Pancreas (tissue), 10 donors: Measurements from ENCODE around the gene ARF1. TPM values are rescaled to one million over a fixed set of nuclear protein-coding genes. Genes with fewer than 3 reads are reported as not detected.

Experiments
- ATAC-seq, 4 donors: fragments of 200-7000 bp; cut with Tn5 transposase; one replicate each; pipeline versions ENCODE4 v1.8.0 to v1.9.1; 2020; ENCODE audit warnings: mild to moderate bottlenecking in 4 of 4, moderate library complexity in 4 of 4
- DNase-seq, 6 donors: peaks; one replicate each; pipeline ENCODE4 v3.0.0-alpha.2; 2020
- FAIRE-seq: peaks from 2 replicates; lab custom pipeline; 2012; peaks lifted over from hg19 to GRCh38; lab: Jason Lieb, UNC
- H3K27ac ChIP-seq, 4 donors: fragments of 200-600 bp; sonication (generic); 1 replicate in 3 of 4; 2 replicates in 1 of 4; pipeline versions ENCODE4 v1.5.0 to v1.8.0; 2020
- H3K27me3 ChIP-seq, 4 donors: fragments of 200-600 bp; one replicate each; pipeline ENCODE4 v1.8.0; 2021
- H3K36me3 ChIP-seq, 3 donors: fragments of 200-600 bp; sonication (generic) in 1 of 3; one replicate each; pipeline versions ENCODE4 v1.5.0 to v1.8.0; 2020 to 2021
- H3K4me1 ChIP-seq, 3 donors: fragments of 200-600 bp; one replicate each; pipeline ENCODE4 v1.8.0; 2021
- H3K4me3 ChIP-seq, 4 donors: fragments of 200-600 bp; sonication (generic) in 2 of 4; one replicate each; pipeline versions ENCODE4 v1.5.0 to v1.8.0; 2020 to 2021
- H3K9me3 ChIP-seq, 4 donors: fragments of 200-600 bp; one replicate each; pipeline ENCODE4 v1.8.0; 2021
- WGBS, 2 donors: extraction: QIAGEN DNeasy Blood & Tissue Kit; methylation state at CpG; one replicate each; pipeline ENCODE4 v1.1.7; 2013; 5-methylcytosine and 5-hydroxymethylcytosine counted together
- intact Hi-C, 3 donors: fragments of 100-400 bp; cut with DNase I; formaldehyde crosslinking; loops; one replicate each; pipeline versions ENCODE4 v1.11.1 to v1.14.2; 2022
- polyA plus RNA-seq, 2 donors: library from polyadenylated mRNA; stranded (reverse); fragments of 200-250 nt; gene quantifications; one replicate each; pipeline ENCODE4 v1.2.3, GENCODE V29; 2013
- total RNA-seq, 6 donors: library from RNA; stranded (reverse); fragmentation: NEBNext Ultra II Directional in 4 of 6; extraction: Animal tissue kit (Norgen Biotek cat#: 25700) in 4 of 6; gene quantifications; one replicate each; pipeline versions ENCODE4 v1.2.1 to v1.2.4, GENCODE V29; 2021 to 2023
- TF ChIP-seq, protein P1 (sequence below), 4 donors: fragments of 200-600 bp; sonication (generic) in 3 of 4; IDR thresholded peaks; one replicate each; pipeline versions ENCODE4 v1.5.0 to v1.8.0; 2021; ENCODE audit warnings: antibody characterized with exemption in 4 of 4
- donor health status: healthy with polysubstance abuse.
- donor health status: DM: no; HTN: no; CAD: no; lungs with moderate emphysema.
- donor health status: DM: no; HTN: no; CAD: no.
- donor health status: control.
- donor health status: control.
- donor health status: Bipolar disorder and iron deficiency.
- donor health status: DM: yes; HTN: yes; CAD: no.
- donor health status: DM: no; HTN: no; CAD: no.
- donor health status: DM: no; HTN: no; CAD: no.
- donor health status: DM: yes; HTN: yes; CAD: no.

Gene ARF1
- total and polyA plus RNA-seq, 8 donors: 160 to 251 (median 205) TPM

DNA sequence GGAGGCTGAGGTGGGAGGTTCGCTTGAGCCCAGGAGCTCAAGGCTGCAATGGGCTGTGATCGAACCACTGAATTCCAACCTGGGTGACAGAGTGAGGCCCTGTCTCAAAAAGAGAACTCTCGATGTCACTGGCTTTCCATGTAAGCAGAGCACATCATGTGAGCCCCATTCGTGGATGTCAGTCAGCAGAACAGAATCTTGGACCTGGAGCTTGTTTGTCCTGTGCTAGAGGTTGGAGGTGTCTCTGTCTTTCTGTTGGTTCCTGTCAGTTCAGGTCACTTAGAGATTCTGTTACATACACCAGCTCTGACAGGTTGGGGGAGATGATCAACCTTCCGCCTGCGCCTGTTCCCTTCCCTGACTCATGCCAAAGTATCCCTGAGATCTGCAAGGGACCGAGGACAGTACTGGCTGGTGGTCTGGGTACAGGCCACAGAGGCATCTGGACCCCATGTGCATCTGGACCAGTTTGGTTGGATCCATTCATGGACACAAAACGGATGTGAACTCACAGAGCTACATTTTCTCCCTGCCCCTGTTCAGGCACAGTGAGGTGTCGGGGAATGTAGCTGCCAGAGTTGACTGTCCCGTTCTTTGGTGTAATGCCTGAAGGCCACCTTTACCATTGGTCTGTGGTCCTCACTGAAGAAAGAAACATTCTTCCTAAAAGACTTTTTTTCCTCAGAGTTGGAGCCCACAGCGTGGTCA lies 10.0 kb downstream of the ARF1 start:
- Histone ChIP-seq H3K27ac (no peak overlapping the region), H3K9me3 (no peaks in the 10 kb centered on the region), H3K27me3 (no peaks in the 10 kb centered on the region), H3K36me3 (peaks cover 0 to 8% (median 8%) of the 10 kb centered on the region in 3 donors), H3K4me1 (peaks cover 38 to 56% (median 51%) of the 10 kb centered on the region in 3 donors), H3K4me3 (no peak overlapping the region)
- FAIRE-seq (no peak), DNase-seq (peak in 1 of 6 donors; percentile 41), ATAC-seq (no peak)
- TF ChIP-seq, protein P1, sequence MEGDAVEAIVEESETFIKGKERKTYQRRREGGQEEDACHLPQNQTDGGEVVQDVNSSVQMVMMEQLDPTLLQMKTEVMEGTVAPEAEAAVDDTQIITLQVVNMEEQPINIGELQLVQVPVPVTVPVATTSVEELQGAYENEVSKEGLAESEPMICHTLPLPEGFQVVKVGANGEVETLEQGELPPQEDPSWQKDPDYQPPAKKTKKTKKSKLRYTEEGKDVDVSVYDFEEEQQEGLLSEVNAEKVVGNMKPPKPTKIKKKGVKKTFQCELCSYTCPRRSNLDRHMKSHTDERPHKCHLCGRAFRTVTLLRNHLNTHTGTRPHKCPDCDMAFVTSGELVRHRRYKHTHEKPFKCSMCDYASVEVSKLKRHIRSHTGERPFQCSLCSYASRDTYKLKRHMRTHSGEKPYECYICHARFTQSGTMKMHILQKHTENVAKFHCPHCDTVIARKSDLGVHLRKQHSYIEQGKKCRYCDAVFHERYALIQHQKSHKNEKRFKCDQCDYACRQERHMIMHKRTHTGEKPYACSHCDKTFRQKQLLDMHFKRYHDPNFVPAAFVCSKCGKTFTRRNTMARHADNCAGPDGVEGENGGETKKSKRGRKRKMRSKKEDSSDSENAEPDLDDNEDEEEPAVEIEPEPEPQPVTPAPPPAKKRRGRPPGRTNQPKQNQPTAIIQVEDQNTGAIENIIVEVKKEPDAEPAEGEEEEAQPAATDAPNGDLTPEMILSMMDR (IDR thresholded peaks at IDR 0.05): no peak
- WGBS, 2 donors: 58 to 60% methylated on average over 11 of the region's 11 CpGs
- intact Hi-C loops: no loop called here

DNA sequence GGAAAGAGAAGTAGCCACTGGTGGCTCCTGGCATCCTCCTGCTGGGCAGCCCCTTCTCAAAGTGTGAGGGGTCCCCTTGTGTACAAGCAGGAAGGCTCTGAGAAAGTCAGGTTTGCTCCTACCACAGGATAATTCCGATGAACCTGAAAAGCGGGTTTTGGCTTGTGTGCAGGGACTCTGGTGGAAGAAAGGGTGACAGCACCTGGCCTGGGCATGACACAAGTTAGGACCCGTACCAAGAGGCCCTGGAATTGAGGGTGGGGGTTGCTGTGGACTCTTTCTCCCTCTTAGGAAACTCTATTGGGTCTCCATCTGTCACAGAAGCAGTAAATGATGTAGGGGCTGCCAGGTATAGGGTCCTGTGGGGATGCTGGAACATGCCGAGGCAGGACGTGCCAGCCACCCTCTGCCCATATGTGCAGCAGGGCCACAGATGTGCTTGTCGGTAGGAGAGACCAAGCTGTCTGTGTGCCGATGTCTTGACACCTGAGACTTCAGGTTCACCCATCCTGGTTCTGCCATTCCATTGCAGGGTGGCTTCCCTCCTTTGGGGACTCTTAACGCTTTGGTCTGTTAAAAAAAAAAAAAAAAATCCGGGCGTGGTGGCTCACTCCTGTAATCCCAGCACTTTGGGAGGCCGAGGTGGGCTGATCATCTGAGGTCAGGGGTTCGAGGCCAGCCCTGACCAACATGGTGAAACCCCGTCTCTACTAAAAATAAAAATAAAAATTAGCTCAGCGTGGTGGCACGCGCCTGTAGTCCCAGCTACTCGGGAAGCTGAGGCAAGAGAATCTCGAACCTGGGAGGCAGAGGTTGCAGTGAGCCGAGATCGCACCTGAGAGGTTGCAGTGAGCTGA lies 10.8 kb downstream of the ARF1 start:
- DNase-seq: peak in 2 of 6 donors; percentile 14 to 35
- 71% methylated on average over 20 of the region's 20 CpGs for WGBS, 2 donors

DNA sequence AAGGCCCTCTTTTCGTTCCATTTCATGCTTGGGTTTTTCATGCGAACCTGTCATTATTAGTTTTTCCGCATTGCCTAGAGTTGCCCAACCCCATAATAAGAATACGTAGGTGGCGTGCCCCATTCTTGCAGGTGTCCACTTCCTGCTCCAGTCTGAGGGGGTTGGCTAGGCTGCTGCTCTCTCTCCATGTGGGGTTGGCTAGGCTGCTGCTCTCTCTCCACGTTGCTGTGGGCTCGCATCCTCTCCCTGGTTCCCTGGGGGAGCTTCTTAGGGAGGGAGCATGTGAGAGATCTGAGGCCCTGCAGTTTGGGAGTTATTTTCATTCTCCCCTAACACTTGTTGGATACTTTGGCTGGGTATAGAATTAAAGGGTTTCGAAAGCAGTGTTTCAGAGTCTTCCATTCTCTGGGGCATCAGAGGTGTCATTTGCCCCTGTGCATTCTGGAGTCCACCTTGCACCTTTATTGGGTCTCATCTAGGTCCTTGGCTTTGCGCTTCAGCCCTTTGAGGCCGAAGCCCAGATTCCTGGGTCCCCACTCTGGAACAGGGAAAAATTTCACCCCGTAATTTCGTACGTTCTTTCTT lies 12.0 kb downstream of the ARF1 start:
- H3K9me3 ChIP-seq: no peaks in the 10 kb centered on the region
- peaks cover 18 to 36% (median 32%) of the 10 kb centered on the region in 3 donors for H3K4me1 ChIP-seq
- DNase-seq: peak in 1 of 6 donors; percentile 21
- WGBS, 2 donors: 81 to 93% methylated on average over 13 of the region's 13 CpGs
- H3K27ac ChIP-seq: no peak overlapping the region
- no peak overlapping the region for H3K4me3 ChIP-seq
- TF ChIP-seq, protein P1 (IDR thresholded peaks at IDR 0.05): no peak
- H3K27me3 ChIP-seq: no peaks in the 10 kb centered on the region
- H3K36me3 ChIP-seq: peaks cover 0 to 28% (median 9%) of the 10 kb centered on the region in 3 donors
- FAIRE-seq: no peak
- ATAC-seq: no peak
- intact Hi-C loops: no loop called here

More for the DNA sequence above, 10.8 kb downstream of the ARF1 start:
- H3K36me3 ChIP-seq: peaks cover 0 to 15% (median 9%) of the 10 kb centered on the region in 3 donors
- ATAC-seq (no peak), FAIRE-seq (no peak)
- no peak overlapping the region for H3K27ac ChIP-seq
- peaks cover 30 to 48% (median 44%) of the 10 kb centered on the region in 3 donors for H3K4me1 ChIP-seq
- intact Hi-C loops: no loop called here
- TF ChIP-seq, protein P1 (IDR thresholded peaks at IDR 0.05): no peak
- H3K27me3 ChIP-seq: no peaks in the 10 kb centered on the region
- no peaks in the 10 kb centered on the region for H3K9me3 ChIP-seq
- no peak overlapping the region for H3K4me3 ChIP-seq

DNA sequence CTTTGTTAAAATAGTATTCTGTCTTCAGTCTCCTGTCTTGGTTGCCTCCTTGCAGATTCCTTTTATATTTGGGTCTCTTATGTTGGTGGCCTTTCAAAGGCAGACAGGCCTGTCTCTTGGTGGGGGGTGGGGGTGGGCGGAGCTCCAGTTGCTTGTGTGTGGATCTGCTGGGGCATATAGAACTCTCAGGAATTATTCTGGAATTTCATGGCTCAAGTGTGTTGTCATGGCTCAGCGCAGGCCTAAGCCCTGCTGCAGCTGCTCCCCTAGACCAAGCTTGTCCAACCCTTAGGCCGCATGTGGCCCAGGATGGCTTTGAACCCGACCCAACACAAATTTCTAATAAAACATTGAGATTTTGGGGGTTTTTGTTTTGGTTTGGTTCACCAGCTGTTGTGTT lies 12.7 kb downstream of the ARF1 start:
- peaks cover 11 to 29% (median 25%) of the 10 kb centered on the region in 3 donors for H3K4me1 ChIP-seq
- peaks cover 0 to 33% (median 9%) of the 10 kb centered on the region in 3 donors for H3K36me3 ChIP-seq
- no peak for FAIRE-seq
- no peak overlapping the region for H3K4me3 ChIP-seq
- intact Hi-C loops: no loop called here
- 92 to 96% methylated on average over 4 of the region's 4 CpGs for WGBS, 2 donors
- DNase-seq: peak in 1 of 6 donors; percentile 27
- no peak for ATAC-seq
- TF ChIP-seq, protein P1 (IDR thresholded peaks at IDR 0.05): no peak
- H3K9me3 ChIP-seq: no peaks in the 10 kb centered on the region
- H3K27ac ChIP-seq: no peak overlapping the region
- H3K27me3 ChIP-seq: no peaks in the 10 kb centered on the region
